GM18499 (cell line): ENCODE measurements around the gene BST1.

Experiments used
- ATAC-seq: cut with Tn5 transposase; IDR thresholded peaks from one replicate; pipeline ENCODE4 v1.9.1; 2021; ENCODE audit warnings: moderate number of reproducible peaks; ENCODE audit not compliant: insufficient read depth, unreplicated experiment

BST1 gene

DNA sequence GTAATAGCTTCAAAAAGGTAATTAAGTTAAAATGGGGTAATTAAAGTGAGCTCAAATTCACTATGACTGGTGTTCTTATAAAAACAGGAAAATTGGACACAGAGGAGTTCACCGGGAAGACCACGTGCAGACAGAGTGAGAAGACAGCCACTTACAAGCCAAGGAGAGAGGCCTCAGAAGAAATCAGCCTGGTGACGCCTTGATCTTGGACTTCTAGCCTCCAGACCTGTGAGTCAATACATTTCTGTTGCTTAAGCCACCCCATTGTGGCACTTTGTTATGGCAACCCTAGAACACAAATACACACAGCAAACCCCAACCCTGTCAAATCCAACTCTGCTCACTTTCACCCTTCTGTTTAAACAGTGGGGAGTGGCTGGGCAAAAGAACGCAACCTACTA is 71.2 kb downstream of the BST1 start:
- no peak for ATAC-seq

DNA sequence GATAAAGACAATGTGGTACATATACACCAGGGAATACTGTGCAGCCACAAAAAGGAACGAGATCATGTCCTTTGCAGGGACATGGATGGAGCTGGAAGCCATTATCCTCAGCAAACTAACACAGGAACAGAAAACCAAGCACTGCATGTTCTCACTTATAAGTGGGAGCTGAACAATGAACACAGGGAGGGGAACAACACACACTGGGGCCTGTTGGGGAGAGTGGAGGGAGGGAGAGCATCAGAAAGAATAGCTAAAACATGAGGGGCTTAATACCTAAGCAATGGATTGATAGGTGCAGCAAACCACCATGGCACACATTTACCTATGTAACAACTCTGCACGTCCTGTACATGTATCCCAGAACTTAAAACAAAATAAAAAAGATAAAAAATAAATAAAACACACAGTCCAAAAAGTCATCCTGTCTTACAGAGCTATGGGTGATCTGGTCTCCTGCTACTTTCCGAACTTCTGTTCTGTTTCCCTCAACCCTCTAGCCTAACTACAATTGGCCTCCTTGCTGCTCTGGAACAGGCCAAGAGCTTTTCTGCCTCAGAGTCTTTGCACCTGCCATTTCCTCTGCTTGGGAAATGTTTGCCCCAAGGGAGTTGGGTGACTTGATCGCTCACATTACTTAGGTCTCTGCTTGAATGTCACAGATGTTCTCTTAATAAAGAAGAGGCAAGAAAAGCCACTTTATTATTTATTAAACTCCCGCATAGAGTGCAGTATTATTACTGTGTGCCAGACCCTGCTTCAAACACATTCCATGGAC is 74.2 kb downstream of the BST1 start:
- no peak for ATAC-seq

DNA sequence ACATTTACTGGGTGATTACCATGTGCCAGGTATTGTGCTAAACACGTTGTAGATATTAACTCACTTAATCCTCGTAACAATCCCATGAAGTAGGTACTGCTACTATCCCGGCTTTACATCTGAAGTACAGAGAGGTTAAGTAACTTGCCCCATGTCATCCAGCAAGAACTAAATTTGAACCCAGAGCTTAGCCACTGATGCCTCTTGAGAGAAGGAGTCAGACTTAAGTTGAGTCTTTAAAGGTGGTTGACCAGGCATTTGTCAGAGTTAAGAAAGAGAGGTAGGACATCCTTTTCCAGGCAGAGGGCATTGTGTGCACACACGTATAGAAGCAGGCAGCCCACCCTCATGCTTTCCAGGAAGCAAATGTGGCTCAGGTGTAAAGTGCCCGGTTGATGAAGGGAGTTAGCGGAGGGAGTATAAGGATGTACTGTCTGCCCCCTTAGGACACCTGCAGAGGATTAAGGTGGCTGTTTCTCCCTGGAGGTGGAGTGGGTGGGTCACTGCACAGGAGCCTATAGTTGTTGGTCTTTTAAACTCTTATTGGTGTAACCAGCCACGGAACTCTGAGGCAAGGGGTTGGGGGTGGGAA is 74.9 kb downstream of the BST1 start:
- no peak for ATAC-seq

DNA sequence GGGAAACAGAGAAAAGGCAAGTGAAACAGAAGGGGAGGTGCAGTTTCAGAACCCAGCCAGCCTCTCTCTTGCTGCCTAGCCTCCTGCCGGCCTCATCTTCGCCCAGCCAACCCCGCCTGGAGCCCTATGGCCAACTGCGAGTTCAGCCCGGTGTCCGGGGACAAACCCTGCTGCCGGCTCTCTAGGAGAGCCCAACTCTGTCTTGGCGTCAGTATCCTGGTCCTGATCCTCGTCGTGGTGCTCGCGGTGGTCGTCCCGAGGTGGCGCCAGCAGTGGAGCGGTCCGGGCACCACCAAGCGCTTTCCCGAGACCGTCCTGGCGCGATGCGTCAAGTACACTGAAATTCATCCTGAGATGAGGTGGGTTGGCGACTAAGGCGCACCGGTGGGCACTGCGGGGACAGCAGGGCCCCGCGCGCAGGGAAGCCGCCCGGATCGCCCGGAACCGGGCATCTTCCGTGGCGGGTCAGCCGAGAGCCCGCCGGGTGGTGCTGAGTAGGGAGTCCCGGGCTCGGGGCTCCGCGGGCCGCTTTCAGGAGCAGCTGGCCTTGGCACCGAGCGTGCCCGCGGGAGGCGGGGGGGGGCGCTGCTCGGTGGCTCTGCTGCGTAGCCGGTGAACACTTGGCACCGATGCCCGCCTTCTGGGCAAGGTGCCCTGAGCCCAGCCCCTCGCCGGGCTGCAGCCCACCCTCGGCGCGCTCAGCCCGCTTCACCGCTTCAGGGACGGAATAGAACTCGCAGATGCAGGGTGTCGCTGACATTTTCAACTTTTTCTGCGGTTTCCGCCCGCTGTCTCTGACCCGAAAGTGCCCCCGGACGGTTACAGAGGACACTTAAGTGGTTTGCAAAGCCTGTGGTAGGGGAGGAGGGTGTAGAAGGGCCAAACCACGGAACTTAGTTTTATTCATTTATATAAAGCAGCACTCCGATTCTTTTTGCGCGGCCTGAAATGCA is 75.7 kb downstream of the BST1 start, which contains the start of gene CD38:
Gene CD38, plus strand, starts transcription at position 40 of the 953 bp plus-strand sequence. Its CDS starts 87 bp downstream, at position 127.
- peak; percentile 44 for ATAC-seq

GRCh38 chr4:15779306-15779705 is 76.4 kb downstream of the BST1 start:
- ATAC-seq: no peak

DNA sequence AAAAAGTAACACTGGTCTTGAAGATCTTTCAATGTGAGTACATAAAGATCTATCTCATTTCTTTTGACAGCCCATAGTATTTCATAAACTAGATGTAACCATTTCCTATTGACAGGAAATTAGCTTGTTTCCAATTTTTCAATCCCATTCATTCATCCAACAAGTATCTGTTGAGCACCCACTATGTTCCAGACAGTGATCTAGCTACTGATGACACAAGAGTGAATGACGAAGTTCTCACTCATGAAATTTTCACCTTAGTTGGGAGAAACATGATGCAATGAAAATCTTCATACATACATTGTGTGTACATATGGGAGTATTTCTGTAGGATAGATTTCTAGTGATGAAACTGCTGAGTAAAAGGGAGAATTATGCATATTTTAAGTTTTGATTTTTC is 76.9 kb downstream of the BST1 start:
- ATAC-seq: no peak

- peak; percentile 23 for ATAC-seq
These were observed 78.7 kb downstream of the BST1 start for GRCh38 chr4:15781427-15782095.
